Lower lobe of right lung (tissue), 2 donors: ENCODE results near the gene PDE6D. TPM values are rescaled to one million over a fixed set of nuclear protein-coding genes. Genes with fewer than 3 reads are reported as not detected.
"Not testable (repeated sequence)": the region's sequence is repeated elsewhere in the genome, so short reads cannot be mapped to it uniquely, and the experiment has no call there.

ENCODE experiments used
- ATAC-seq, 2 donors: fragments of 200-7000 bp; cut with Tn5 transposase; one replicate each; pipeline ENCODE4 v1.9.1; 2020 to 2022; ENCODE audit warnings: mild to moderate bottlenecking in 2 of 2, moderate library complexity in 2 of 2
- DNase-seq: peaks from one replicate; pipeline ENCODE4 v3.0.0-alpha.2; 2020
- H3K27ac ChIP-seq: fragments of 200-600 bp; one replicate; pipeline ENCODE4 v1.8.0; 2022
- H3K27me3 ChIP-seq: fragments of 200-600 bp; one replicate; pipeline ENCODE4 v1.8.0; 2022; ENCODE audit warnings: low read depth
- H3K36me3 ChIP-seq: fragments of 200-600 bp; one replicate; pipeline ENCODE4 v1.8.0; 2022; ENCODE audit warnings: mild to moderate bottlenecking
- H3K4me1 ChIP-seq: fragments of 200-600 bp; one replicate; pipeline ENCODE4 v1.8.0; 2022
- H3K4me3 ChIP-seq: fragments of 200-600 bp; one replicate; pipeline ENCODE4 v1.8.0; 2022; ENCODE audit warnings: mild to moderate bottlenecking
- H3K9me3 ChIP-seq: fragments of 200-600 bp; one replicate; pipeline ENCODE4 v1.8.0; 2022
- intact Hi-C: fragments of 100-400 bp; cut with DNase I; formaldehyde crosslinking; loops from one replicate; pipeline ENCODE4 v1.11.0; 2022
- total RNA-seq: library from RNA; stranded (reverse); fragmentation: NEBNext Ultra II Directional; extraction: Animal tissue kit (Norgen Biotek cat#: 25700); gene quantifications from one replicate; pipeline ENCODE4 v1.2.1, GENCODE V29; 2021
- TF ChIP-seq, protein P1 (sequence below): fragments of 200-600 bp; IDR thresholded peaks from one replicate; pipeline ENCODE4 v1.8.0; 2022; ENCODE audit warnings: antibody characterized with exemption, mild to moderate bottlenecking
- donor health status: DM: no; HTN: yes; CAD: no; lungs with severe emphysema.

The PDE6D gene
- total RNA-seq, 1 donor from 2014 or later: 18.5 TPM

DNA sequence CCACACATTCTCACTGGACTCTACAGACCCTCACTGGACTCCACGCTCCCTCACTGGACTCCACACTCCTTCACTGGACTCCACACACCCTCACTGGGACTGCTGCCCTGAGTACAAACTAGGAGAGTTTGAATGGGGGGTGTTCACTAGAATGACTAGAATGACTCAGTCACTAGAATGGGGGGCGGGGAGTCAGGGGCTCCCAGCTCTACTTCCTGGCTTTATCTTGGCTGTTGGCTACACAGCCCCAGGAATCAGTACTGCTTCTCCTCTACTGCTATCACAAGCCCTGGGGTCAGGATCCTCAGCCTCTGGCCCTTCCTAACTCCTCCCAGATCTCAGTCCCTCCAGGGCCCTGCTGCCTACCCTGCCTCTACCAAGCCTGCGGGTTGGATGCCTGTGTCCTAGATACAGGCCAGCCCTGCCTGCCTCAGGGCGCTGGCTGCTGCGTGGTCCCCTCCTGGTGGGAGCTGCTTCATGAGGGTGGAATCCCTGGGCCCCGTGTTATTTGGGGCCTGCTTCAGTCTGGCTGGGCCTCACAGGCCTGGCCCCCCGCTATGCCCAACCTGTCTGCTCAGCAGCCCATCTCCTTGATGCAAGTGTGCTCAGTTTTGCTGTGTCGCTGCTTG, 65.0 kb downstream of the PDE6D start:
- TF ChIP-seq, protein P1, sequence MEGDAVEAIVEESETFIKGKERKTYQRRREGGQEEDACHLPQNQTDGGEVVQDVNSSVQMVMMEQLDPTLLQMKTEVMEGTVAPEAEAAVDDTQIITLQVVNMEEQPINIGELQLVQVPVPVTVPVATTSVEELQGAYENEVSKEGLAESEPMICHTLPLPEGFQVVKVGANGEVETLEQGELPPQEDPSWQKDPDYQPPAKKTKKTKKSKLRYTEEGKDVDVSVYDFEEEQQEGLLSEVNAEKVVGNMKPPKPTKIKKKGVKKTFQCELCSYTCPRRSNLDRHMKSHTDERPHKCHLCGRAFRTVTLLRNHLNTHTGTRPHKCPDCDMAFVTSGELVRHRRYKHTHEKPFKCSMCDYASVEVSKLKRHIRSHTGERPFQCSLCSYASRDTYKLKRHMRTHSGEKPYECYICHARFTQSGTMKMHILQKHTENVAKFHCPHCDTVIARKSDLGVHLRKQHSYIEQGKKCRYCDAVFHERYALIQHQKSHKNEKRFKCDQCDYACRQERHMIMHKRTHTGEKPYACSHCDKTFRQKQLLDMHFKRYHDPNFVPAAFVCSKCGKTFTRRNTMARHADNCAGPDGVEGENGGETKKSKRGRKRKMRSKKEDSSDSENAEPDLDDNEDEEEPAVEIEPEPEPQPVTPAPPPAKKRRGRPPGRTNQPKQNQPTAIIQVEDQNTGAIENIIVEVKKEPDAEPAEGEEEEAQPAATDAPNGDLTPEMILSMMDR: no peak
- intact Hi-C loops: no loop called here

DNA sequence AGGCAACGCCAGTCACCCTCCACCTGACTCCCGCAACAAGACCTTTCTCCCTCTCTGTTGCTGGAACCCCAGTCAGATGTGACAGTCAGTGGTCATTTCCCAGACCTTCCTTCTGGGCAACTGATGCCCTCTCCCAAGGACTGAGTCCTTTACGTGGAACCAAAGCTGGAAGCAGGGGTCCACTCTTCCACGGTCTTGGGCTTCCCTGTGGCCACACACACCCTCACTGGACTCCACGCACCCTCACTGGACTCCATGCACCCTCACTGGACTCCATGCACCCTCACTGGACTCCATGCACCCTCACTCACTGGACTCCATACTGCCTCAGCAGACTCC, 65.6 kb downstream of the PDE6D start:
- DNase-seq (peak; percentile 35), ATAC-seq (no peak)
- H3K36me3 ChIP-seq: peaks cover 32% of the 10 kb centered on the region
- H3K9me3 ChIP-seq: no peaks in the 10 kb centered on the region
- H3K27ac ChIP-seq: no peak overlapping the region
- no peak overlapping the region for H3K4me3 ChIP-seq
- H3K4me1 ChIP-seq: peaks cover 32% of the 10 kb centered on the region
- TF ChIP-seq, protein P1: peak; percentile 4
- intact Hi-C loops: no loop called here
- H3K27me3 ChIP-seq: no peaks in the 10 kb centered on the region

More for the DNA sequence above, 65.0 kb downstream of the PDE6D start:
- peaks cover 32% of the 10 kb centered on the region for H3K36me3 ChIP-seq
- H3K27me3 ChIP-seq: no peaks in the 10 kb centered on the region
- ATAC-seq (no peak), DNase-seq (no peak)
- no peak overlapping the region for H3K27ac ChIP-seq
- H3K9me3 ChIP-seq: no peaks in the 10 kb centered on the region
- H3K4me3 ChIP-seq: no peak overlapping the region
- peaks cover 30% of the 10 kb centered on the region for H3K4me1 ChIP-seq

DNA sequence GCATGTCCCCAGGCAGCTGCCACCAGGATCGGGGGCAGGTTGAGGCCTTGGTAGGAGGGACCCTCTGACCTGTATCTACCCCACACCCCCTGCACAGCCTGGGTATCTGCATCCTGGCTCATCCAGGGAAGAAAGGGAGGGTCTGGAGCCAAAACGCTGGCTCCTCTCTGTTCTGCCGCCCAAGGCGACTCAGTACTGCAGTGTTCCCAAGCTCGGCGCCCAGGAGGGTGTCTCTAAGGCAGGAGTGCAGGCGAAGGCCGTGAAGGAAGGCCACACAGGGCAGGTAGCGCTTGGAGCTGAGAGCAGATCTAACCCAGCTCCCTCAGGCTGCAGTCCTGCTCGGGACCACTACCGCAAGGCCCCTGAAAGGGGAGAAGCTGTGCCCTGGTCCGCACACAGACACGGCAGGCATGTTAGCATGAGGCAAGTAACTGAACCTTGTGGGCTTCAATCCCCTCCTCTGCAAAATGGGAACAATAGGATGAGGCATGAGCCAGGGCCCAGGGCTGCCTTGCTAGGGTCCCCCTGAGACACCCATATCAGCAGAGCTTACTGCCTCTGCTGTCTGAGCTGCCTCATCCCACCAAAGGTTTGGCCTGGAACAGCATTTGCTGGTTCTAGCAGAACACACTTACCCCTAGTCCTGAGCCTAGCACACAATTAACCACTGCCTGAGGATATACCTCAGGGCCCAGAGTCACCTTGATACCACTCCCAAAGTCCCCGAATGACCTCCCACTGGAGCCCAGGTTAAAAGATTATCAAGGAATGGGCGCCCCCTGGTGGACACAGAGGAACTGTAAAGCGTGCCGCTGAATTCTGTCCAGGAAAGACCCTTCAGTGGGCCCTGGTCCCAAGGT, 66.2 kb downstream of the PDE6D start:
- Histone ChIP-seq H3K27me3 (no peaks in the 10 kb centered on the region), H3K27ac (peak overlapping the region; percentile 62), H3K4me1 (peaks cover 32% of the 10 kb centered on the region), H3K36me3 (peaks cover 32% of the 10 kb centered on the region), H3K4me3 (no peak overlapping the region), H3K9me3 (no peaks in the 10 kb centered on the region)
- TF ChIP-seq, protein P1: peak; percentile 89
- DNase-seq (peak; percentile 78), ATAC-seq (peak; percentile 19 to 39)
- intact Hi-C loops: no loop called here

DNA sequence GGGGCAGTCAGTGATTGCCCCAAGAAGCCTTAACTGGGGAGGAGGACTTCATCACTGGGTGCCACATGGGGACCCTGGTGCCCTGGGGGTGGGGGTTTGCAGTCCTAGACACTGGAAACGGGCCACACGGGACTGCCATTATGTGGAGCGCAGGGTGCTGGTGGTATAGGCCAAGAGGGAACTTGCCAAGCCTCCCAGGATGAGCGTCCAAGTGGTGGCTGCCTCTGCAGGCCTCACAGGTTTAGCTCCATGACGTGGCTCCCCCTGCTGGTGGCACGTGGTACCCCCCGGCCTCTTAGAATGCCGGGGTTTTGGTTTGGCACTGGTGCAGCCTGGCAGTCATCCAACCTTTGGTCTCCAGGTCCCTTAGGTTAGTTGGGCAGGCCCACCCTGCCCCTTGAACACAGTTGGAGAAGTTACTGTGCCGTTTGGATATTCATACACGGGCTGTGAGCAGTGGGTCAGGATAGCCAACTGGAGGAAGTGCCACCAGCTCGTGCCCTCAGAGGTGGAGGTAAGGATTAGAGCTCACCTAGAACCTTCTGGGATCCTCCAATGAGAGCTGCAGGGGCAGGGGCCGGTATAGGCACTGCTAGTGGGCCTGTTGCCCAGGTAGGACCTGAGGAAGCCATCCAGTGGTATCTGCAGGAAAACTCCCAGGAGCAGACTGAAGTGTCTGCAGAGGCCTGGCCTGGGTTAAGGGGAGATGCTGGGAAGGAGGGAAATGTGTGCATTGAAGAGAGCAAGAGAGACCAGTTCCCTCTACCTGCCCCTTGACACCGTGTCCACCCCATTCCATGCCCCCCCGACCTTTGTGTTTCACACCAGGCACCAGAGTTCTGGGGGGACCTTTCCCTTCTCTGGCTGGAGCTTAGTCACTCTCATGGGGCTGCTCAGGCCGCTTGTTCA, 67.1 kb downstream of the PDE6D start:
- H3K4me3 ChIP-seq: no peak overlapping the region
- intact Hi-C loops: no loop called here
- no peaks in the 10 kb centered on the region for H3K27me3 ChIP-seq
- peaks cover 32% of the 10 kb centered on the region for H3K4me1 ChIP-seq
- ATAC-seq (peak; percentile 41 to 65), DNase-seq (peak; percentile 94)
- no peaks in the 10 kb centered on the region for H3K9me3 ChIP-seq
- H3K36me3 ChIP-seq: peaks cover 32% of the 10 kb centered on the region
- TF ChIP-seq, protein P1: peak; percentile 95
- peak overlapping the region; percentile 62 for H3K27ac ChIP-seq

DNA sequence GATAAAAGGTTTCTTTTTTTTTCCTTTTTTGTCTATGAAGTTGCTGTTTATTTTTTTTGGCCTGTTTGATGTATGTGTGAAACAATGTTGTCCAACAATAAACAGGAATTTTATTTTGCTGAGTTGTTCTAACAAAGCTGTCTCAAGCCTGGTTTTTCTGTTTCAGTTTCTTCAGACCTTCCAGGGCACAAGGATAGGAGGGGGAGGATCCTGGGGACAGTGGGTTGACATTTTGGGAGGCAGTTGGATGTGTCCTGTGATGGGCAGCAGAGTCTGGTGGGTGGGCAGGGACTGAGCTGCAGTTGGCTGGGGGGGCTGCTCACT, 67.7 kb downstream of the PDE6D start:
- H3K27me3 ChIP-seq, H3K9me3 ChIP-seq, H3K4me3 ChIP-seq, intact Hi-C loops, ATAC-seq, DNase-seq: not testable (repeated sequence)
- Histone ChIP-seq H3K27ac (peak overlapping the region; percentile 62), H3K4me1 (peaks cover 32% of the 10 kb centered on the region), H3K36me3 (peaks cover 32% of the 10 kb centered on the region)

DNA sequence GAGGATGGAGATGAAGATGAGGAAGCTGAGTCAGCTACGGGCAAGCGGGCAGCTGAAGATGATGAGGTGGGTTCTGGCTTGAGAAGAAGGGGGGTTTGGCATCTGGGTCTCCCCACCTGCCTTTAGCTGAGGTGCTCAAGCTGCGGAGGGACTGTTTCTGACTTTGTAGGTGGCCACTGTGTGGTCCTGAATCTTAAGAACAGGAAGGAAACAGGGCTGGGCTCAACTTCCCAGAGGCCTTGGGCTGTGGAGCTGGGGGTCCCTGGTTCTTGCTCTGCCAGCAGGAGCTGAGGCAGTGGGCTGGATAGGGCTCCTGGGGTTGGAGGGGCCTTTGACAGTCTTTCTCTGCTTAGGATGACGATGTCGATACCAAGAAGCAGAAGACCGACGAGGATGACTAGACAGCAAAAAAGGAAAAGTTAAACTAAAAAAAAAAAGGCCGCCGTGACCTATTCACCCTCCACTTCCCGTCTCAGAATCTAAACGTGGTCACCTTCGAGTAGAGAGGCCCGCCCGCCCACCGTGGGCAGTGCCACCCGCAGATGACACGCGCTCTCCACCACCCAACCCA, 68.5 kb downstream of the PDE6D start:
- ATAC-seq, H3K9me3 ChIP-seq, intact Hi-C loops: not testable (repeated sequence)

More for the DNA sequence above, 68.5 kb downstream of the PDE6D start:
- not testable (repeated sequence) for H3K27me3 ChIP-seq
- H3K4me1 ChIP-seq: peaks cover 32% of the 10 kb centered on the region
- H3K27ac ChIP-seq: peak overlapping the region; percentile 100
- peak; percentile 58 for DNase-seq
- peaks cover 32% of the 10 kb centered on the region for H3K36me3 ChIP-seq
- peak overlapping the region; percentile 99 for H3K4me3 ChIP-seq
